Fibroblast of lung (primary cell): ENCODE measurements around the gene KCNJ4.

Source experiments
- CTCF ChIP-seq, 2 donors: IDR thresholded peaks in 1 of 2; conservative IDR thresholded peaks in 1 of 2; 1 replicate in 1 of 2; 2 replicates in 1 of 2; pipeline ENCODE4 v1.5.1; 2011 to 2012; ENCODE audit warnings: low read length in 2 of 2, control low read depth in 1 of 2, inconsistent platforms in 1 of 2, low read depth in 1 of 2, mild to moderate bottlenecking in 1 of 2
- EZH2 ChIP-seq: IDR thresholded peaks from 2 replicates; pipeline ENCODE4 v1.5.1; 2012; ENCODE audit warnings: low read length, control low read depth, mild to moderate bottlenecking; ENCODE audit errors: missing control alignments

- TF ChIP-seq CTCF (conservative IDR thresholded peaks at IDR 0.05 in 1 of 2, IDR thresholded peaks at IDR 0.05 in 1 of 2; ENCODE audit: low read depth in 1 of 2, low read length in 2 of 2) (no peak), EZH2 (no peak)
Measured at GRCh38 chr22:38427465-38427864, 27.5 kb downstream of the KCNJ4 start.
